ENCODE data around the gene PFKFB3.
"Not testable (repeated sequence)": the region's sequence is repeated elsewhere in the genome, so short reads cannot be mapped to it uniquely, and the experiment has no call there.

Gene PFKFB3

DNA sequence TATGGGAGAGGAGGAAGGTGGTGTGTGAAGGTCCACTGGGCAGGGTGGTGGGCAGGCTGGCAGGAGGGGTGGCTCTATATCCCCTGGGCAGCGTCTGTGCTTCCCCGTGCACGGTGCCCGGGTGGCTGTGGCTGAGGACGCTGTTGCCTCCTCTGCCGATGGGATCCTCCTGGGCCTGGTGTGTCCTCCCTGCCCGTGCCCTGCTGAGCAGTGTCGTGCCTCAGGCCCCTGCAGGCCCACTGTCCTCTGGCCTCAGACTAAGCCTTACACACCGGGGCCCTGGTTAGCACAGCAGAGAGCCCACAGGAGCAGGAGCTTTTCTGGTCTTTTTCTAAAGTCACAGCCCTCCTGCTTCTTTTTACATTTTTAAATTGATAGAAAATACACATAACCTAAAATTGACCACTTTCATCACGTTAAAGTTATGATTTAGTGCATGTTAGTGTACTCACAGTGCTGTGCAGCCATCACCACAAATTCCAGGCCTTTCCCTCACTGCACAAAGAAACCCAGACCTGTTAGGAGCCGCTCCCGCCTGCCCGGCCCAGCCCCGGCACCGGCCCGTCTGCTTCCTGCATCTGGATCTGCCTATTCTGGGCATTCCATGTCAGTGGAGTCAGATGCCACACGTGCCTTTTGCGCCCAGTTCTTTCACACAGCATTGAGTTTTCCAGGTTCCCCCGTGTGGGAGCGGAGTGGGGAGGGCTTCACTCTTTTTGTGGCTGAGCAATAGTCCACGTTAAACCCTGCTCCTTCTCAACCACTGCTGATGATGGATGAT lies 19.4 kb downstream of the PFKFB3 start:
- no peak for DNase-seq

DNA sequence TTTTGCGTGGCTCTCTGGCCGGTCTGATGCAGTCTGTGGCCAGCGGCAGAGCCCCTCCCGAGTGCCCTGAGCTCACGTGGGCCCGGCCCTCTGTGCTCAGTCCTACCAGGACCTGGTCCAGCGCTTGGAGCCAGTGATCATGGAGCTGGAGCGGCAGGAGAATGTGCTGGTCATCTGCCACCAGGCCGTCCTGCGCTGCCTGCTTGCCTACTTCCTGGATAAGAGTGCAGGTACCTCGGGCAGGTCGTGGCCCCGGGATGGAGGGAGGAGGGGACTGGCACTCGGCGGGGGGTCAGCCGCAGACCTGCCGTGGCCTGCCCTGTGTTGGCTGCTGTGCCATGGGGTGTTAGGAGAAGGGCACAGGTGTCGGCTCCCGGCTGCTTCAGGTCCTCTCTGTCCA lies 20.0 kb downstream of the PFKFB3 start:
- DNase-seq, result no peak

DNA sequence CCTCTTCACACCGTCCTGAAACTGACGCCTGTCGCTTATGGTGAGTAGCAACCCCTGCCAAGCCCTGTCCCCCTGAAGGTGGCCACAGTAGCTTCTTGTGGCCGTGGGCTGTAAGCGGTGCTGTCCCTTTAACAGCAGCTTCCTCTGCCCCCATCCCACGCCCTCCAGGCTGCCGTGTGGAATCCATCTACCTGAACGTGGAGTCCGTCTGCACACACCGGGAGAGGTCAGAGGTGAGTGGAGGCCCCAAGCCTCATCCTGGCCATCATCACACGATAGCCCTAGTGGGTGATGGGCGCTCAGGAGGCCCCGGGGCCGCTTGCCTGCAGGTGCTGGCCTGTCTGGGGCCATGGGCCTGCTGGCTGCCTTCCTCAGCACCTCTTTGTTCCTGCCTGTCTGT lies 21.2 kb downstream of the PFKFB3 start:
- DNase-seq, result no peak

DNA sequence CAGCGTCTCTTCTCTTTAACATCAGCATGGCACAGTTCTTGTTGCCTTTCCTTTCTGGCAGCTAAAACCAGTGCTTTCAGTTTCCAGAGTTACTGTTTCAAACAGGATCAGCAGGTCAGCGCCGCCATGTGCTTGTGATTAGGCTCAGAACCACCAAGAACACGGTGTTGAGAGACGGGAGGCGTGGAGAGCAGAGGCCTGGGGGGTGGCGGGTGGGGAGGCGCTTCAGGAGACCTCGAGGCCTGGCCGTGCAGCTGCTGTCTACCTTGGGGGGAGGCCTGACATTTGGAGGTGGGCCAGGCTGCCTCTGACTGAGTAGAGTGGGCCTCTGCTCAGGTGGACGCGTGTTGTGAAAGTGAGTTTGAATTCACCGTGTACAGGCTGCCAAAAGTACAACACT lies 22.0 kb downstream of the PFKFB3 start:
- DNase-seq, result no peak

DNA sequence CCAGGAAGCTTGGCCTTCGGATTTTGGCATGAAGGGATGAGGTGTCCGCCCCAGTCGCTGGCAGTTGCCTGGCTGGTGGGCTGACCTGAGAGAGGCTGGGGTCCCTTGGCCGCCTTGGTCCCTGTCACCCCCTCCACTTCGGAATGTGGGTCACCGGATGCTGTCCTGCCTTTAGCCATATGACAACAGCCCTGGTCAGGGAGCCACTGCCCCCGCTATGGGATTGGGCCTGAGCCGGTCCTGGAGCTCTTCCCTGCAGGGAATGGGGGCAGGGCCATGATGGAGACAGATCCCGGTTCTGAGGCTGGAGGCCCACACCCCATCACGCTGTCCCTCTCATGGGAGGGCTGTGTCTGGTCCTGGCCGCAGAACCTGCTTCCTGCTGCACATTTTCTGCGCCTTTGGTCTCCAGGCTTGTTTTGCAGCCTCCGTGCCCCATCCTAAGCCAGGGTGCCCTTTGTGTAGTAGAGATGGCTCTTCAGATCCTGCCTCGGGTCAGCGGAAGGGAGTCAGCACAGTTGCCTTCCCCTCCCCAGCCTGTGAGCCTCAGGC lies 22.6 kb downstream of the PFKFB3 start:
- DNase-seq, result no peak

DNA sequence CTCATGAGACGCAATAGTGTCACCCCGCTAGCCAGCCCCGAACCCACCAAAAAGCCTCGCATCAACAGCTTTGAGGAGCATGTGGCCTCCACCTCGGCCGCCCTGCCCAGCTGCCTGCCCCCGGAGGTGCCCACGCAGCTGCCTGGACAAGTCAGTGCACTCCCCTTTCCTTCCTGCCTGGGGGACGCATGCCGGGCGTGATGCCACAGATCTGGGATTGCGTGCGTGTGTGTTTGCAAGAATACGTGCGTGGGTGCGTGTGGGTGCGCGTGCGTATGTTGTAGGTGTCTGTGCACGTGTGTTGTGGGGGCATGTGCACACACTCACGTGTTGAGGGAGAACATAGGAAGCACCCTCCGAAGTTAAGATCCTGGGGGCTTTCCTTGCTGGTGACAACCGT lies 23.5 kb downstream of the PFKFB3 start:
- DNase-seq, result no peak

DNA sequence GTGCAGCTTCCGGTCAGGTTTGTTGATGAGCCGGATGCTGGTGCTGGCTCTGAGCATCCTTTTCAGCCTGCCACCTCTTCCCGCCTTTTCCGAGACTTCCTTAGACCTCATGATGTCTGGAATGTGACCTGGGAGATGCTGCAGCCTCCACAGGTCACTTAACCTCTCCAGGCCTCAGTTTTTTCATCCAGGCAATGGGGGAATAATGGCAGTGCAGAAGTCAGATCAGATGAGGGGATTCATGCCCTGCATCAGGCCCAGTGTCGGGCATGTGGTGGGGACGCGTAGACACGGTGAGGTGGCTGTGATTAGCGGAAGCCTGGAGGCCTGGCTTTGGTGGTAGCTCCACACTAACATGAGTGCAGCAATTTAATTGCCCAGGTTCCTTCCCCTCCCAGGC lies 24.6 kb downstream of the PFKFB3 start:
- no peak for DNase-seq

DNA sequence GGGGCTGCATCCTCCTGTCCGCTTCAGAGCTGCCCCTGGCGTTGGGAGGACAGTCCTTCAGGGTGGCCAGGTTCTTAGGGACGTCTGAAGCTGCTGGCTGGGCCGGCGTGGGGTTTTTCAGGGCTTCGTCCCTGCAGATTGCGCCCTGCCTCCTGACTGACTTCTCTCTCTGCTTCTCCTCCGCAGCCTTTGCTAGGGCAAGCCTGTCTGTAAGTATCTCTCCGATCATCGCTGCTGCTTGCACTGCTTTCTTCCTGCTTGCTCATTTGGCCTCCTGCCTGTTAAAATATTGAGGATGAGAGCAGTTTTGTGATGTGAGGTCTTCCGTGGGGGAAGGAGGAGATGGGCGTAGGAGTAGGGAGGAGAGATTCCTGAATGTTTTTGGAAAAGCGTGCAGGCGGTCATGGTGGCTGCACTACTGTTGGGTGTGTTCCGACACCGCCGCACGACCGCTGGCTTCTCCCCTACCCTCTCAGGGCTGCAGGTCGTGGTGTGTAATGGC lies 25.3 kb downstream of the PFKFB3 start:
- DNase-seq, result no peak

DNA sequence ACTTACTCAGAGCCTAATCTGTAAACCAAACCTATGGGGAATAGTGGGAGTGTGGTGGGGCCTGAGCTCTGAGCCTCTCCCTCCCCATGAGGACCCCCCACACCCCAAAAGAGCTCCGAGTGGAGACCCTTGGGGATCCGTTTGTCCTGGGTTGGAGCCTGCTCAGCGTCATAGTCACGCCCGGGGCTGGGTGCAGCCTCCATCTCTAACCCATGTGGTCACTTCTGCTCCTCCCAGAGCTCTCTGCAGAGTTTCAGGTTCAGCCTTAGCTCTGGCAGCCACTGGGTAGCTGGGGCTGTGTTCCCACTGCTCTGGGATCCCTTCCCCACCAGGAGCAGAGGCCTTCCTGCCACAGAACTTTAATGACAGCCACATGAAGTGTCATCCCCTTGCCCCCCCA lies 25.9 kb downstream of the PFKFB3 start:
- no peak for DNase-seq

DNA sequence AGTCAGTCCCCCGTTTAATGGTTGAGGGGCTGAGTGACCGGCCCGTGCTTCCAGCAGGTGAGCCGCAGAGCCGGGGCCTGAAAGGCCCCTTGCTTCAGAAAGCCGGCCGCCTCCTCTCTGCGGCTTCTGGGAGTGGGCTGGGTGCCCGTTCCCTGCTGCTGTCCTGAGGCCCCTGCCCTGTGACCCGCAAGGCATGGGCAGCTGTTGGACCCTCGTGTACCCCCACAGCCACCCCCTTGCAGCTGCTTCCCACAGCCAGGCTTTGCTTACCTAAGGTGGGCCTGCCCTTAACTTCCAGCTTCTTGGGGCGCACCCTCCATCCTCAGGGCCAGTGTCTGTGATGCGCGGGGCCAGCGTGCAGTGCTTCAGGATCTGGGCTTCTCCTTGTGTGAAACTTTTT lies 26.6 kb downstream of the PFKFB3 start:
- DNase-seq, result no peak

DNA sequence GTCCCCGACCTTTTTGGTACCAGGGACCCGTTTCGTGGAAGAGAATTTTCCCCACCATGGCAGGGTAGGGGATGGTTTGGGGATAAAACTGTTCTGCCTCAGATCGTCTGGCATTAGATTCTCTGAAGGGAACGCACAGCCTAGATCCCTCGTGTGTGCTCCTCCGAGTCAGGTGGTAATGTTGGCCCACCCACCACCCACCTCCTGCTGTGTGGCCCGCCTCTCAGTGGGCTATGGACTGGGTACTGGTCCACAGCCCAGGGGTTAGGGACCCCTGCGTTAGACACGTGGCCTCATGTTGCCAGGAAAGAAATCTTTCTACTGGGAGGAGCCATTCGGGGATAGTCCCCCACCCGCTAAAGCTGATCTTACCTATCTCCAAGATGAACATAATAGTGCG lies 27.0 kb downstream of the PFKFB3 start:
- no peak for DNase-seq

DNA sequence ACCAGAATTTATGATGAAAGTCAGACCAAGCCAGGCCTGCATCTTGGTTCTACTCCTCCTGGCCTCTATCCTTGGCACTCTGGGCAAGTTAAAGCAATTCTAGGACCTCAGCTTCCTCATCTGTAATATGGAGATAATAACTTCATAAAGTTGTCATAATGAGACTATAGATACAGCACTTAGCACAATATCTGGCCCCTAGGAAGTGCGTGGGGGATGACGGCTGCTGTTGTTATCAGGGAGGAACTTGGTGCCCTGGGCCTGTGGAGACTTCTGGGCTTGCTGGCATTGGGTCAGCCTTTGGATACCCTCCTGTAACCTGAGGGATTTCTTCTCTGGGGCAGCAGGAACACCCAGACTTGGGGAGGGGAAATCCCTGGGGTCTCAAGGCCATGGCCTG lies 27.6 kb downstream of the PFKFB3 start:
- no peak for DNase-seq

DNA sequence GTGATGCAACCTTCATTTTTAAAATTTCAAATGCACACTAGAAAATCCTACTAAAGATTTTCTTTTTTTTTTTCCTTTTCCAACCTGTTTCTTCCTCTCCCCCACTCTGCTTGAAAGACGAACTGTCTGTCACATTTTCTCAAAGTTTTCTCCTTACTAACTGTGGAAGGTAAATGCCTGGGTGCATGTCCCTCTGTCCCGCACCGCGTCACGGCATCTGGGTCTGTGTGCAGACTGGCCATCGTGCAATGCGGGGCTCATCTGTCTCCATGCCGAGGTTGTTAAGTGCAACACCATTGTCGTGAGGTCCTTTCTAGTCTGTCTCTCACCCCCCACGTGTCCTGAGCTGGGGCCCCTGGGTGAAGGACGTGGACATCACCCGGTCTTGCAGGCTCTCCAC lies 28.4 kb downstream of the PFKFB3 start:
- no peak for DNase-seq

DNA sequence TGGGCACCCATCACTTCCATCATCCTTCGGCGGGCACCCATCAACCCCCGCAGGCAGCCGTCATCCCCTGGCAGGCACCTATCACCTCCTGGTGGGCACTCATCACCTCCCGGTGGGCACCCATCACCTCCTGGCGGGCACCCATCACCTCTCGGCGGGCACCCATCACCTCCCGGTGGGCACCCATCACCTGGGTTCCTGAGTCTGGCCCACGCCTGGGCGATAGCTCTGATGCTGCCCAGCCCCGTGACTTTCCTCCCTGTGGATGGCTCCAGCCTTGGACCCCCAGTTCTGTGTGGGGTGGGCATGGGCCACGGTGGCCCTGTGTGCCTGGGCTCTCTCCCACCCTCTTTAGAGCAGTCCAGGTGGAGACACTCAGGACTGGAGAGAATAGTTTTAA lies 29.0 kb downstream of the PFKFB3 start:
- no peak for DNase-seq

DNA sequence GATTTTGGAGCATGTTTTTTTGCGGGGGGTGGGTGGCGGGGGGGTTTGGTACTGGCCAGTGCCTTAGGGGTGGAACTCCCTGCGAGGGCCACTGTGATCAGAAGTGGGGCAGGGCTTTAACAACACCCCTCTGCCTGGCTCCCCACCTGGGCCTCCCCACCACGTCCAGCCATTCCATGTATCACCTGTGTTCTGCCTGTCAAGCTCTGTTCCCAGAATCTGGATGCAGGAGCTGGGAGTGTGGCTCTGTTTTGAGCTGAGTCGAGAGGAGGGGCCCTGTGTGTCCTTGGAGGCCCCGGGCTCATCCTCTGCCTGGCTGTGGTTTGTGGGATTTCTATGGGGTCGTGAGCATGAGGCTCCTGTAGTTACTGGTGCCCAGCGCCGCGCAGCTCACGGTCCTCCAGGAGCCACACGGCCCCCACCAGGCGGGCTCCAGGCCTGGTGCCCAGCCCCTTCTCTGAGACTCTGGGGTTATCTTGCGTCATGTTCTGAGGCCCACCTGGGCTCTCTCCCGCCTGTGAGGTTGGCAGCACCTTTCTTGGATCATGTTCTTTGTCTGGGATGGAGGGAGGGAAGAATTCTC lies 29.6 kb downstream of the PFKFB3 start:
- DNase-seq, result no peak

DNA sequence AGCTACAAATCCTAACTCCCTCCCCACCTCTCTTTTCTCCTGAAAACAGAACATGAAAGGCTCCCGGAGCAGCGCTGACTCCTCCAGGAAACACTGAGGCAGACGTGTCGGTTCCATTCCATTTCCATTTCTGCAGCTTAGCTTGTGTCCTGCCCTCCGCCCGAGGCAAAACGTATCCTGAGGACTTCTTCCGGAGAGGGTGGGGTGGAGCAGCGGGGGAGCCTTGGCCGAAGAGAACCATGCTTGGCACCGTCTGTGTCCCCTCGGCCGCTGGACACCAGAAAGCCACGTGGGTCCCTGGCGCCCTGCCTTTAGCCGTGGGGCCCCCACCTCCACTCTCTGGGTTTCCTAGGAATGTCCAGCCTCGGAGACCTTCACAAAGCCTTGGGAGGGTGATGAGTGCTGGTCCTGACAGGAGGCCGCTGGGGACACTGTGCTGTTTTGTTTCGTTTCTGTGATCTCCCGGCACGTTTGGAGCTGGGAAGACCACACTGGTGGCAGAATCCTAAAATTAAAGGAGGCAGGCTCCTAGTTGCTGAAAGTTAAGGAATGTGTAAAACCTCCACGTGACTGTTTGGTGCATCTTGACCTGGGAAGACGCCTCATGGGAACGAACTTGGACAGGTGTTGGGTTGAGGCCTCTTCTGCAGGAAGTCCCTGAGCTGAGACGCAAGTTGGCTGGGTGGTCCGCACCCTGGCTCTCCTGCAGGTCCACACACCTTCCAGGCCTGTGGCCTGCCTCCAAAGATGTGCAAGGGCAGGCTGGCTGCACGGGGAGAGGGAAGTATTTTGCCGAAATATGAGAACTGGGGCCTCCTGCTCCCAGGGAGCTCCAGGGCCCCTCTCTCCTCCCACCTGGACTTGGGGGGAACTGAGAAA lies 30.4 kb downstream of the PFKFB3 start:
- no peak for DNase-seq

DNA sequence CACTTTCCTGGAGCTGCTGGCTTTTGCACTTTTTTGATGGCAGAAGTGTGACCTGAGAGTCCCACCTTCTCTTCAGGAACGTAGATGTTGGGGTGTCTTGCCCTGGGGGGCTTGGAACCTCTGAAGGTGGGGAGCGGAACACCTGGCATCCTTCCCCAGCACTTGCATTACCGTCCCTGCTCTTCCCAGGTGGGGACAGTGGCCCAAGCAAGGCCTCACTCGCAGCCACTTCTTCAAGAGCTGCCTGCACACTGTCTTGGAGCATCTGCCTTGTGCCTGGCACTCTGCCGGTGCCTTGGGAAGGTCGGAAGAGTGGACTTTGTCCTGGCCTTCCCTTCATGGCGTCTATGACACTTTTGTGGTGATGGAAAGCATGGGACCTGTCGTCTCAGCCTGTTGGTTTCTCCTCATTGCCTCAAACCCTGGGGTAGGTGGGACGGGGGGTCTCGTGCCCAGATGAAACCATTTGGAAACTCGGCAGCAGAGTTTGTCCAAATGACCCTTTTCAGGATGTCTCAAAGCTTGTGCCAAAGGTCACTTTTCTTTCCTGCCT lies 31.1 kb downstream of the PFKFB3 start:
- DNase-seq, result no peak

DNA sequence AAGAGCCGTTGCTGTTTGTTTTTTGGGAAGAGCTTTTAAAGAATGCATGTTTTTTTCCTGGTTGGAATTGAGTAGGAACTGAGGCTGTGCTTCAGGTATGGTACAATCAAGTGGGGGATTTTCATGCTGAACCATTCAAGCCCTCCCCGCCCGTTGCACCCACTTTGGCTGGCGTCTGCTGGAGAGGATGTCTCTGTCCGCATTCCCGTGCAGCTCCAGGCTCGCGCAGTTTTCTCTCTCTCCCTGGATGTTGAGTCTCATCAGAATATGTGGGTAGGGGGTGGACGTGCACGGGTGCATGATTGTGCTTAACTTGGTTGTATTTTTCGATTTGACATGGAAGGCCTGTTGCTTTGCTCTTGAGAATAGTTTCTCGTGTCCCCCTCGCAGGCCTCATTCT lies 31.6 kb downstream of the PFKFB3 start:
- no peak for DNase-seq

DNA sequence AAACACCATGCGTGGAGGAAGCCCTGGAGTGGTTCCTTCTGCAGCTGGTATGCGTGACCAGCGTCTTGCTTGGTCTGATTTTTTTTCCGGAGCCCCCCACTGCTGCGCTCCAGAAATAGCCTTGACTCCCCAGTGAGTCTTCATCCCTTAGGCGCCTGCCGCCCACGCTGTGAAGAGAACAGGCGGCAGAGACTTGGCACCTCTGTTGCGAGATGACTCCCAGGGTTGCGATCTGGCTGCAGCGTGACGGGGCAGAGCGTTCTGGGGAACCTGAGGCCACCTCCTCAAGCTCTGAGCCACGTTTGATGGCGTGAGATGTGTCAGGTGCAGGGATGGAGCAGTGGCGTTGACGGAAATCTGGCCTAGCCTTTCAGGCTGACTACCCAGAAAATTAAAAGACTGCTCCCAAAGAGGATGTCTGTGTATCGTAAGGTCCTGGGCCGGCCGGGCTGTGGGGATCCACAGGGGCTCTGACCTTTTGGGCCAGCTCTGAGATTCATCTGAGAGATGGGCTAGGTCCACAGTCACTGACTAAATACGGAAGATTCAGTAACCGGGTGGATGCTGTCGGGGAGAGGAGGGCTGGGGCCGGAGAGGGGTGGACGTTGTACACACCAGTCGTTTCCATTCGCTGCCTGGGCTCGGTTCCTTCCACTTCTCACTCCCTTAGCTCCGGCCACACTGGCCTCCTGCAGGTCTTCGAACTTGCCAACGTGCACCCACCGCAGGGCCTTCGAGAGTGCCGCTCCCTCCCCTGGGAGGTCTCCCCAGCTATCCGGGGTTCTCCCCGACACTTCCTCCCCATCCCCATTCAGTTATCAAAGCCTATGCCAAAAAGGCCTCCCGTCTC lies 33.8 kb downstream of the PFKFB3 start:
- no peak for DNase-seq

DNA sequence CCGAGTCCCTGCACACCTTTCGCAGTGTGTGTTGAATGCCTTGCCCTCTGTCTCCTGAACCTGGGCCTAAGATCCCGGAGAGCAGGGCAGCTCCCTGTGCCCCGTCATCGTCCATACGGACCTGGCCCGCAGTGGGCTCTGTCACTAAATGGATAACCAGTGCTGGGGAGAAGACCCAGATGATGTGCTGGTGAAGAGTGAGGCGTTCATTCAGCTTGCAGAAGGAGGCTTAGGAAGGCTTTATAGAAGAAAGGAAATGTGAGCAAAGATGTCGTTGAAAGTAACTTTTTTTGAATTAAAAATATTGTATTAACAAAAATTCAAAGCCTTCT lies 34.4 kb downstream of the PFKFB3 start:
- no peak for DNase-seq

DNA sequence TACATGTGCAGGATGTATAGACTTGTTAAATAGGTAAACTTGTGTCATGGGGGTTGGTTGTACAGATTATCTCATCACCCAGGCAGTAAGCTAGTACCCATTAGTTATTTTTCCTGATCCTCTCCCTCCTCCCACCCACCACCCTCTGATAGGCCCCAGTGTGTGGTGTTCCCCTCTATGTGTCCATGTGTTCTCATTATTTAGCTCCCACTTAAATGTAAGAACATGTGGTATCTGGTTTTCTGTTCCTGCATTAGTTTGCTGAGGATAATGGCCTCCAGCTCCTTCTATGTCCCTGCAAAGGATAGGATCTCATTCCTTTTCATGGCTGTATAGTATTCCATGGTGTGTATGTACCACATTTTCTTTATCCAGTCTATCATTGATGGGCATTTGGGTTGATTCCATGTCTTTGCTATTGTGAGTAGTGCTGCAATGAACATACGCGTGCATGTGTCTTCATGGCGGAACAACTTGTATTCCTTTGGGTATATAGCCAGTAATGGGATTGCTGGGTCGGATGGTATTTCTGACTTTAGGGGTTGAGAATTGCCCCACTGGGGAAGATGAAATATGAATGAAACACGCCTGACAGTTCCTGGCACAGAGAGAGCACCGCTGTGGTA lies 36.0 kb downstream of the PFKFB3 start:
- DNase-seq, result not testable (repeated sequence)
